HEK293T (cell line): ENCODE data around the gene LRRTM4.

Experiments used
- ARNT ChIP-seq: fragments of 450-650 bp; IDR thresholded peaks from 2 replicates; pipeline ENCODE4 v1.6.1; 2017; ENCODE audit warnings: mild to moderate bottlenecking
- BHLHE40 ChIP-seq: fragments of 450-650 bp; IDR thresholded peaks from 2 replicates; pipeline ENCODE4 v1.6.1; 2016; ENCODE audit warnings: mild to moderate bottlenecking, moderate library complexity, borderline replicate concordance
- CTBP1 ChIP-seq: fragments of 450-650 bp; IDR thresholded peaks from 2 replicates; pipeline ENCODE4 v1.6.1; 2016; ENCODE audit warnings: borderline replicate concordance
- FOXA1 ChIP-seq: fragments of 450-650 bp; IDR thresholded peaks from 2 replicates; pipeline ENCODE4 v1.6.1; 2016; ENCODE audit warnings: mild to moderate bottlenecking
- FOXK2 ChIP-seq: fragments of 450-650 bp; IDR thresholded peaks from 2 replicates; pipeline ENCODE4 v1.6.1; 2016; ENCODE audit warnings: mild to moderate bottlenecking
- FOXM1 ChIP-seq: fragments of 450-650 bp; IDR thresholded peaks from 2 replicates; pipeline ENCODE4 v1.6.1; 2017; ENCODE audit warnings: mild to moderate bottlenecking, borderline replicate concordance
- L3MBTL2 ChIP-seq: fragments of 450-650 bp; conservative IDR thresholded peaks from 2 replicates; pipeline ENCODE4 v1.6.1; 2016; ENCODE audit warnings: mild to moderate bottlenecking
- NFRKB ChIP-seq: fragments of 450-650 bp; IDR thresholded peaks from 2 replicates; pipeline ENCODE4 v1.6.1; 2016; ENCODE audit warnings: mild to moderate bottlenecking, moderate library complexity
- SP1 ChIP-seq: fragments of 450-650 bp; IDR thresholded peaks from 2 replicates; pipeline ENCODE4 v1.6.1; 2017
- SUZ12 ChIP-seq: fragments of 450-650 bp; IDR thresholded peaks from 2 replicates; pipeline ENCODE4 v1.6.1; 2016; ENCODE audit warnings: mild to moderate bottlenecking
- TARDBP ChIP-seq: fragments of 450-650 bp; IDR thresholded peaks from 2 replicates; pipeline ENCODE4 v1.6.1; 2016
- ZNF384 ChIP-seq: fragments of 450-650 bp; IDR thresholded peaks from 2 replicates; pipeline ENCODE4 v1.6.1; 2016
- TF ChIP-seq, protein P1 (sequence below): fragments of 450-650 bp; IDR thresholded peaks from 2 replicates; pipeline ENCODE4 v1.6.1; 2016

- TF ChIP-seq TARDBP (no peak), FOXK2 (no peak), FOXM1 (no peak), SP1 (no peak), CTBP1 (no peak), NFRKB (no peak), ZNF384 (no peak), L3MBTL2 (no peak), BHLHE40 (no peak), FOXA1 (no peak), ARNT (no peak), SUZ12 (no peak)
- TF ChIP-seq, protein P1, sequence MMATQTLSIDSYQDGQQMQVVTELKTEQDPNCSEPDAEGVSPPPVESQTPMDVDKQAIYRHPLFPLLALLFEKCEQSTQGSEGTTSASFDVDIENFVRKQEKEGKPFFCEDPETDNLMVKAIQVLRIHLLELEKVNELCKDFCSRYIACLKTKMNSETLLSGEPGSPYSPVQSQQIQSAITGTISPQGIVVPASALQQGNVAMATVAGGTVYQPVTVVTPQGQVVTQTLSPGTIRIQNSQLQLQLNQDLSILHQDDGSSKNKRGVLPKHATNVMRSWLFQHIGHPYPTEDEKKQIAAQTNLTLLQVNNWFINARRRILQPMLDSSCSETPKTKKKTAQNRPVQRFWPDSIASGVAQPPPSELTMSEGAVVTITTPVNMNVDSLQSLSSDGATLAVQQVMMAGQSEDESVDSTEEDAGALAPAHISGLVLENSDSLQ, result no peak
These were observed 361.2 kb downstream of the LRRTM4 start for GRCh38 chr2:77161009-77161408.
